RWPE1 (cell line): Measurements from ENCODE around the gene TLR8.

ENCODE experiments used
- CTCF ChIA-PET: fragments of 350-600 bp; sonication (Branson Sonifier 250); formaldehyde crosslinking; extraction: SDS; loops from one replicate; lab custom pipeline; 2021; lab: Yijun Ruan, JAX
- POLR2A ChIA-PET: fragments of 400-600 bp; formaldehyde crosslinking; extraction: SDS; loops from one replicate; lab custom pipeline; 2020; ENCODE audit warnings: antibody characterized with exemption; ENCODE audit not compliant: low non-redundant PET; lab: Yijun Ruan, JAX
- DNase-seq: peaks from one replicate; pipeline ENCODE4 v3.0.0; 2012; ENCODE audit warnings: low spot score
- H3K27ac ChIP-seq: fragments of 450-650 bp; 2 replicates; pipeline ENCODE4 v1.5.1; 2017
- CTCF ChIP-seq: fragments of 450-650 bp; conservative IDR thresholded peaks from 2 replicates; pipeline ENCODE4 v1.5.1; 2017; ENCODE audit warnings: low read depth, mild to moderate bottlenecking

The TLR8 gene

GRCh38 chrX:12946838-12947544, 40.6 kb downstream of the TLR8 start:
- ChIA-PET CTCF (interaction anchor here (0.5 to 1.3 kb wide), 7 partner anchors 26 to 541 kb away, joined by 3 to 8 read pairs (median 4); no protein-coding TSS in a partner anchor), POLR2A (no interaction called here)
- peak; percentile 49 for DNase-seq
- peak overlapping the region; percentile 51 for H3K27ac ChIP-seq
- TF ChIP-seq CTCF, result peak; percentile 66

GRCh38 chrX:12947545-12948235, 41.3 kb downstream of the TLR8 start:
- POLR2A ChIA-PET, result no interaction called here
- CTCF ChIA-PET, result no interaction called here
- H3K27ac ChIP-seq, result peak overlapping the region; percentile 51
- DNase-seq, result no peak
- TF ChIP-seq CTCF, result no peak

GRCh38 chrX:12948495-12948894, 42.1 kb downstream of the TLR8 start:
- TF ChIP-seq CTCF, result no peak
- POLR2A ChIA-PET, result no interaction called here
- DNase-seq, result no peak
- CTCF ChIA-PET, result interaction anchor here (0.6 to 0.7 kb wide), 2 partner anchors 191 to 540 kb away, joined by 3 to 4 read pairs; no protein-coding TSS in a partner anchor
- H3K27ac ChIP-seq, result no peak overlapping the region

GRCh38 chrX:12949205-12949926, 42.9 kb downstream of the TLR8 start:
- ChIA-PET CTCF (interaction anchor here (0.5 to 0.7 kb wide), 2 partner anchors 539 to 603 kb away, joined by 3 read pairs; no protein-coding TSS in a partner anchor), POLR2A (no interaction called here)
- no peak overlapping the region for H3K27ac ChIP-seq
- no peak for DNase-seq
- TF ChIP-seq CTCF, result no peak

- CTCF ChIA-PET, result interaction anchor here (0.6 kb wide), 1 partner anchor 541 kb away, joined by 4 read pairs; no protein-coding TSS in a partner anchor
- DNase-seq, result peak; percentile 8
- TF ChIP-seq CTCF, result no peak
- H3K27ac ChIP-seq, result no peak overlapping the region
- POLR2A ChIA-PET, result no interaction called here
Observed at GRCh38 chrX:12949927-12950656, 43.7 kb downstream of the TLR8 start.
